ENCODE measurements around the gene MISP.

MISP gene

GRCh38 chr19:812049-812746 lies 61.3 kb downstream of the MISP start:
- DNase-seq (ENCODE audit: low read depth, low spot score), result no peak
- H3K4me3 ChIP-seq (ENCODE audit: low read length), result no peak overlapping the region
- WGBS (ENCODE audit: insufficient coverage, insufficient read length), result no CpG with 5 or more reads among the region's 80 CpGs
- H3K4me1 ChIP-seq (ENCODE audit: control insufficient read depth, insufficient read depth, low read length), result no peaks in the 10 kb centered on the region; the same call in 1 of the 2 replicates
- no peaks in the 10 kb centered on the region for H3K9me3 ChIP-seq (ENCODE audit: control insufficient read depth, insufficient read depth, low read length)
- no peak overlapping the region for H3K27ac ChIP-seq (ENCODE audit: low read length)
- H3K36me3 ChIP-seq (ENCODE audit: control insufficient read depth, insufficient read depth, low read length), result peaks cover 60% of the 10 kb centered on the region
- no peaks in the 10 kb centered on the region for H3K27me3 ChIP-seq (ENCODE audit: control insufficient read depth, insufficient read depth, low read length)

DNA sequence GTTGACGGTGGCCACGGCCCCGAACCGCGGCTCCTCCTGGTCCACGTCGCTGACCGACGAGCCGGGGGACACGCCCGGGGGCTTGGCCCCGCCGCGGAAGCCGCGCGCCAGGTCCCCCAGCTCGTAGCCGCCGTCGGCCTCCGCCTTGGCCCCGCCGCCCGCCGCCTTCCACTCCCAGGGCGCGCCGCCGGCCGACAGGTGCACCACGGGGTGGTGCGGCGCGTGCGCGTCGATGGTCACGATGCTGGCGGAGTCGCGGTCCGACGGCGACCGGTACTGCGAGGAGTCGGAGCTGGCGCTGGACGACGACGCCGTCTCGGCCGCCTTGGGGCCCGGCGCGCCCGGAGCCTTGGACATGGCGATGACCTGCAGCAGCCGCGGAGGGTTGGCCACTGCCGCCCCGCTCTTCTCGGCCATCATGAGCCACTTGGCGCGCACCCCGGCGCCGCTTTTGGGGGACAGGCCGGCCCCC lies 61.9 kb downstream of the MISP start:
- Histone ChIP-seq H3K4me3 (ENCODE audit: low read length) (no peak overlapping the region; the same call in 1 of the 2 replicates), H3K36me3 (ENCODE audit: control insufficient read depth, insufficient read depth, low read length) (peaks cover 54% of the 10 kb centered on the region)
- WGBS (ENCODE audit: insufficient coverage, insufficient read length), result no CpG with 5 or more reads among the region's 72 CpGs

GRCh38 chr19:813219-814151 lies 62.6 kb downstream of the MISP start:
- no peak for DNase-seq (ENCODE audit: low read depth, low spot score)
- no peaks in the 10 kb centered on the region; the same call in 1 of the 2 replicates for H3K4me1 ChIP-seq (ENCODE audit: control insufficient read depth, insufficient read depth, low read length)
- H3K9me3 ChIP-seq (ENCODE audit: control insufficient read depth, insufficient read depth, low read length), result no peaks in the 10 kb centered on the region
- WGBS (ENCODE audit: insufficient coverage, insufficient read length), result no CpG with 5 or more reads among the region's 87 CpGs
- no peak overlapping the region for H3K27ac ChIP-seq (ENCODE audit: low read length)
- H3K36me3 ChIP-seq (ENCODE audit: control insufficient read depth, insufficient read depth, low read length), result peaks cover 47% of the 10 kb centered on the region
- no peak overlapping the region for H3K4me3 ChIP-seq (ENCODE audit: low read length)
- H3K27me3 ChIP-seq (ENCODE audit: control insufficient read depth, insufficient read depth, low read length), result no peaks in the 10 kb centered on the region

More for the DNA sequence above, 61.9 kb downstream of the MISP start:
- Histone ChIP-seq H3K27ac (ENCODE audit: low read length) (no peak overlapping the region), H3K4me1 (ENCODE audit: control insufficient read depth, insufficient read depth, low read length) (no peaks in the 10 kb centered on the region; the same call in 1 of the 2 replicates), H3K9me3 (ENCODE audit: control insufficient read depth, insufficient read depth, low read length) (no peaks in the 10 kb centered on the region), H3K27me3 (ENCODE audit: control insufficient read depth, insufficient read depth, low read length) (no peaks in the 10 kb centered on the region)
- DNase-seq (ENCODE audit: low read depth, low spot score), result no peak
